OCI-LY3 (cell line): ENCODE measurements around the gene SLC25A41.
"Not testable (repeated sequence)": the region's sequence is repeated elsewhere in the genome, so short reads cannot be mapped to it uniquely, and the experiment has no call there.

Experiments
- H2AFZ ChIP-seq: fragments of 200-600, 300-600 bp; shearing (Covaris generic); 2 replicates; pipeline ENCODE4 v1.6.0; 2014; ENCODE audit warnings: antibody characterized with exemption, low read depth, low read length
- H3K27ac ChIP-seq: fragments of 200-600, 300-600 bp; sonication (generic); 2 replicates; pipeline ENCODE4 v1.5.1; 2014; ENCODE audit warnings: mild to moderate bottlenecking, low read length, moderate library complexity, mixed read lengths
- H3K27me3 ChIP-seq: fragments of 200-600, 300-600 bp; sonication (generic); 2 replicates; pipeline ENCODE4 v1.6.1; 2014; ENCODE audit warnings: low read depth, low read length, mixed read lengths
- H3K36me3 ChIP-seq: fragments of 200-600, 300-600 bp; sonication (generic); replicated peaks from 2 replicates; pipeline ENCODE3; 2014; ENCODE audit warnings: low read depth, low read length, mixed read lengths
- H3K4me1 ChIP-seq: fragments of 300-600, 200-600 bp; sonication (generic); 2 replicates; pipeline ENCODE4 v1.6.1; 2014; ENCODE audit warnings: low read length, mixed read lengths
- H3K4me2 ChIP-seq: fragments of 200-600, 300-600 bp; sonication (generic); 2 replicates; pipeline ENCODE4 v1.6.1; 2014; ENCODE audit warnings: low read length, mixed read lengths
- H3K4me3 ChIP-seq: fragments of 300-600, 200-600 bp; sonication (generic); 2 replicates; pipeline ENCODE4 v1.5.1; 2014; ENCODE audit warnings: antibody characterized with exemption, mild to moderate bottlenecking, low read length, moderate library complexity
- H3K79me2 ChIP-seq: fragments of 300-600, 200-600 bp; shearing (Covaris generic); 2 replicates; pipeline ENCODE4 v1.6.1; 2014; ENCODE audit warnings: mild to moderate bottlenecking, low read length, mixed read lengths
- H3K9ac ChIP-seq: fragments of 300-600, 200-600 bp; shearing (Covaris generic); 2 replicates; pipeline ENCODE4 v1.6.0; 2014; ENCODE audit warnings: mild to moderate bottlenecking, low read length, moderate library complexity
- H3K9me3 ChIP-seq: fragments of 200-600, 300-600 bp; shearing (Covaris generic); 2 replicates; pipeline ENCODE4 v1.6.1; 2014; ENCODE audit warnings: low read length, mixed read lengths; ENCODE audit not compliant: insufficient read depth
- H4K20me1 ChIP-seq: fragments of 200-600, 300-600 bp; sonication (generic); 2 replicates; pipeline ENCODE4 v1.6.1; 2016; ENCODE audit warnings: low read length, mixed read lengths; ENCODE audit not compliant: insufficient read depth
- EZH2phosphoT487 ChIP-seq: fragments of 200-600 bp; shearing (Covaris generic); IDR thresholded peaks from 2 replicates; pipeline ENCODE4 v1.6.1; 2018; ENCODE audit warnings: antibody characterized with exemption, mixed run types, low read depth
- TF ChIP-seq, protein P1 (sequence below): fragments of 200-600, 300-600 bp; sonication (generic); IDR thresholded peaks from 2 replicates; pipeline ENCODE4 v1.5.1; 2014; ENCODE audit warnings: antibody characterized with exemption, low read length, low read depth

The SLC25A41 gene

DNA sequence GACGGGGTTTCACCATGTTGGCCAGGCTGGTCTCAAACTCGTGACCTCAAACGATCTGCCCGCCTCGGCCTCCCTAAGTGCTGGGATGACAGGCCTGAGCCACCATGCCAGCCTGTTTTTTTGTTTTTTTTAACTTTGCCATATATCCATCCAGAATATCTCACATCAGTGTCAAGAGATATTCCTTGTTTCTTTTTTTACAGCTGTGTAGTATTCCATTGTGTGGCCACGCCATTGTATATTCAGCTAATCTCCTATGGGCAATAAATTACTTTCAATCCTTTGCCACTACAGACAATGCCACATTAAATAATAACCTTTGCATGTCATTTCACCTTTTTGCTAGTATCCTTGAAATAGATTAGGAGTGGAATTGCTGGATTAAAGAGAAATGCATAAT is 24.2 kb downstream of the SLC25A41 start:
- TF ChIP-seq, protein P1, sequence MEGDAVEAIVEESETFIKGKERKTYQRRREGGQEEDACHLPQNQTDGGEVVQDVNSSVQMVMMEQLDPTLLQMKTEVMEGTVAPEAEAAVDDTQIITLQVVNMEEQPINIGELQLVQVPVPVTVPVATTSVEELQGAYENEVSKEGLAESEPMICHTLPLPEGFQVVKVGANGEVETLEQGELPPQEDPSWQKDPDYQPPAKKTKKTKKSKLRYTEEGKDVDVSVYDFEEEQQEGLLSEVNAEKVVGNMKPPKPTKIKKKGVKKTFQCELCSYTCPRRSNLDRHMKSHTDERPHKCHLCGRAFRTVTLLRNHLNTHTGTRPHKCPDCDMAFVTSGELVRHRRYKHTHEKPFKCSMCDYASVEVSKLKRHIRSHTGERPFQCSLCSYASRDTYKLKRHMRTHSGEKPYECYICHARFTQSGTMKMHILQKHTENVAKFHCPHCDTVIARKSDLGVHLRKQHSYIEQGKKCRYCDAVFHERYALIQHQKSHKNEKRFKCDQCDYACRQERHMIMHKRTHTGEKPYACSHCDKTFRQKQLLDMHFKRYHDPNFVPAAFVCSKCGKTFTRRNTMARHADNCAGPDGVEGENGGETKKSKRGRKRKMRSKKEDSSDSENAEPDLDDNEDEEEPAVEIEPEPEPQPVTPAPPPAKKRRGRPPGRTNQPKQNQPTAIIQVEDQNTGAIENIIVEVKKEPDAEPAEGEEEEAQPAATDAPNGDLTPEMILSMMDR: no peak
- no peak for TF ChIP-seq EZH2phosphoT487
- Histone ChIP-seq H3K4me2 (no peak overlapping the region), H3K27me3 (no peaks in the 10 kb centered on the region), H3K9ac (no peak overlapping the region), H3K36me3 (peaks cover 27% of the 10 kb centered on the region), H4K20me1 (peaks cover 3% of the 10 kb centered on the region; the same call in 1 of the 2 replicates), H3K4me3 (no peak overlapping the region), H3K27ac (no peak overlapping the region), H3K4me1 (no peaks in the 10 kb centered on the region), H3K9me3 (no peaks in the 10 kb centered on the region), H3K79me2 (no peaks in the 10 kb centered on the region), H2AFZ (no peak overlapping the region)

DNA sequence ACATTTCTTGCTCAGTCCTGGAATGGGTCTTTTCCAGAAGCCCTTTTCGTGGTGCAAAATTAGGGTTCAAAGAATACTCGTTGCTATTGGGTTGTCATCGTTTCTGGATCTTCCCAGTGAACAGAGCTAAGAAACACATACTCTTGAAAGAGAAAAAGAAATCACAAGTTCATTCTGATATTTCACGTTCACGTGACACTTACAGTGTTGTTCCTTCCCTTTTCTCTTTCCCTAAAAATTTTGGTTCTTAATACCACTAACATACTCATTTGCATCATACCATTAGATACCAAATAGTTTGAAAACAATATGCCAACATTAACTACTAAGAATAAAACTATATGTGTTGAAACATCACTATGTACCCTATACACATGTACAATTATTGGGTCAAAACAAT is 27.2 kb downstream of the SLC25A41 start:
- Histone ChIP-seq H3K27me3 (no peaks in the 10 kb centered on the region), H4K20me1 (no peaks in the 10 kb centered on the region), H2AFZ (no peak overlapping the region), H3K9me3 (no peaks in the 10 kb centered on the region), H3K27ac (no peak overlapping the region), H3K79me2 (no peaks in the 10 kb centered on the region), H3K4me2 (no peak overlapping the region), H3K9ac (no peak overlapping the region), H3K4me1 (no peaks in the 10 kb centered on the region), H3K36me3 (peaks cover 3% of the 10 kb centered on the region), H3K4me3 (no peak overlapping the region)
- TF ChIP-seq EZH2phosphoT487: no peak
- TF ChIP-seq, protein P1: no peak

DNA sequence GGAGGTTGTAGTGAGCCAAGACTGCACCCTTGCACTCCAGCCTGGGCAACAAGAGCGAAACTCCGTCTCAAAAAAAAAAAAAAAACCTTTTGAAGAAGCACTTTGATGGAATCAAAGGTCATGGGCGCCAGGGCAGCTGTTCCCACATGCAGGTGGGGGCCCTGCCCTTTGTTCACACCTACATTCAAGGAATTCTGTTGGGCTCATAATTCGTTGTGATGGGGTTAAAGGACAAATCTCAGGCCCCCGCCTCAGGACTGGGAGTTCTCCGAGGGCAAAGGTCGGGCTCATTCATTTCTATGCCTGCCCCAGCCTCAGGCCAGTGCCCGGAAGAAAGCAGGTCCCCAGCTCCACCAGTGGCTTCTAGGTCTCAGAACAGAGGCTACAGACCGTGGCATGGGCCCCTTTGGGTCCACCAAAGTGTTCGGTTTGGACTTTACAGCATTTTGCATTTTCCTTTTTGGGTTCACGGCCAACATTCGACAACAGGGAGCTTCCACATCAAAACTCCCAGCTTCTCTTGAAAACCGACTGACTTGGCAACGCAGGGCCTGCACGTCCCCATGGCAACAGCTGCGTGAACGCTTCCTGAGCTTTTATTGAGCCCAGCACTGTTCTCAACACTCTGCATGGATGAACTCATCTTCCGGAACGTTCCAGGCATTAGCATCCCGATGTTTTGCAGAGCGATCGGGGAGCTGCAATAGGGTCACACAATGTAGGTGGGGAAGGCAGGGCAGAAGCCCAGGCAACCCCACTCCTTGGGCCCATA is 30.5 kb downstream of the SLC25A41 start:
- Histone ChIP-seq H4K20me1 (no peaks in the 10 kb centered on the region), H3K36me3 (no peaks in the 10 kb centered on the region), H2AFZ (no peak overlapping the region), H3K27me3 (no peaks in the 10 kb centered on the region), H3K79me2 (no peaks in the 10 kb centered on the region), H3K9me3 (no peaks in the 10 kb centered on the region), H3K4me1 (no peaks in the 10 kb centered on the region), H3K9ac (no peak overlapping the region), H3K4me2 (no peak overlapping the region), H3K4me3 (no peak overlapping the region), H3K27ac (no peak overlapping the region)
- TF ChIP-seq, protein P1: no peak
- no peak for TF ChIP-seq EZH2phosphoT487

DNA sequence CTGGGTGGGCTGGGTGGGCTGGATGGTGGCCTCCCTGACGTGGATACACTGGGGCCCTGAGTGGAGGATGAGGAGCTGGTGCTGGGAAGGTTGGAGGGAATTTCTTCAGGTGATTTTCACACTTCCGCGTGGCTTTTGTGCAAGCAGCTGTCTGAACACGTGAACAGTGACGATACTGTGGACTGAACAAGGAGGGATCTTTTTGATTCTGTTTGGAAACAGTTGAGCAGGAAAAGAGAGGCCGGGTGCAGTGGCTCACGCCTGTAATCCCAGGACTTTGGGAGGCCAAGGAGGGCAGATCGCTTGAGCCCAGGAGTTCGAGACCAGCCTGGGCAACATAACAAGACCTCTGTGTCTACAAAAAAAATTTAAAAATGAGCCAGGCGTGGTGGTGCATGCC is 31.5 kb downstream of the SLC25A41 start:
- H3K79me2 ChIP-seq: no peaks in the 10 kb centered on the region
- no peak overlapping the region for H3K4me2 ChIP-seq
- H3K36me3 ChIP-seq: no peaks in the 10 kb centered on the region
- H2AFZ ChIP-seq: no peak overlapping the region
- no peaks in the 10 kb centered on the region for H3K4me1 ChIP-seq
- no peaks in the 10 kb centered on the region for H3K9me3 ChIP-seq
- no peaks in the 10 kb centered on the region for H4K20me1 ChIP-seq
- H3K9ac ChIP-seq: no peak overlapping the region
- no peaks in the 10 kb centered on the region for H3K27me3 ChIP-seq
- no peak overlapping the region for H3K27ac ChIP-seq
- no peak overlapping the region for H3K4me3 ChIP-seq
- TF ChIP-seq, protein P1: no peak
- TF ChIP-seq EZH2phosphoT487: no peak

DNA sequence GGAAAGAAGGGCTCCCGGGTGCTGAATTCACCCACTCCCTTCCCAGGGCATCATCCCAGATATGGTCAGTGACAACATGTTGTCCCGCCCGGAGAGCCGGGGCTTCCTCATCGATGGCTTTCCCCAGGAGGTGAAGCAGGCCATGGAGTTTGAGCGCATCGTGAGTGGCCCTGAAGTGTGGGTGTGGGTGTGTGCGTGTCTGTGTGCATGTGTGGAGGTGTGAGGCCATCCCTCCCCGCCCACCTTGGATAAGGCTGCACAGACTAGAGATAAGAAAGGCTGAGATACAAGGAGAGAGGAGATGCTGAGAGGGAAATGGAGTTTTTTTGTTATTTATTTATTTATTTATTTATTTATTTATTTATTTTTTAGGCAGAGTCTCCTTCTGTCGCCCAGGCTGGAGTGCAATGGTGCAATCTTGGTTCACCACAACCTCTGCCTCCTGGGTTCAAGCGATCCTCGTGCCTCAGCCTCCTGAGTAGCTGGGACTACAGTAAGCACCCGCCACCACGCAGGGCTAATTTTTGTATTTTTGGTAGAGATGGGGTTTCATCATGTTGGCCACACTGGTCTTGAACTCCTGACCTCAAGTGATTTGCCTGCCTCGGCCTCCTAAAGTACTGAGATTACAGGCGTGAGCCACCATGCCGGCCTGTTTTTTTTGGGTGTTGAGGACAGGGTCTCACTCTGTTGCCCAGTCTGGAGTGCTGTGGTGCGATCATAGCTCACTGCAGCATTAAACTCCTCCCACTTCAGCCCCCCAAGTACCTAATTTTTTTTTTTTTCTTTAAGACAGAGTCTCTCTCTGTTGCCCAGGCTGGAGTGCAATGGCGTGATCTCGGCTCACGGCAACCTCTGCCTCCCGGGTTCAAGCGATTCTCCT is 33.3 kb downstream of the SLC25A41 start:
- not testable (repeated sequence) for H3K4me3 ChIP-seq, H3K9me3 ChIP-seq, H3K9ac ChIP-seq, H3K4me2 ChIP-seq, H3K27ac ChIP-seq, H3K79me2 ChIP-seq, H3K4me1 ChIP-seq, H4K20me1 ChIP-seq, H2AFZ ChIP-seq, H3K27me3 ChIP-seq, H3K36me3 ChIP-seq
